HFFc6 (cell line): Measurements from ENCODE around the gene METTL1. TPM values are rescaled to one million over a fixed set of nuclear protein-coding genes. Genes with fewer than 3 reads are reported as not detected.
"Not testable (repeated sequence)": the region's sequence is repeated elsewhere in the genome, so short reads cannot be mapped to it uniquely, and the experiment has no call there.

Experiments used
- DNase-seq: peaks from one replicate; pipeline ENCODE4 v3.0.0-alpha.2; 2018
- H3K27ac Mint-ChIP-seq: 2 replicates; pipeline ENCODE4 v1.8.0; 2020; ENCODE audit warnings: mild to moderate bottlenecking, mixed read lengths
- H3K27me3 Mint-ChIP-seq: 2 replicates; pipeline ENCODE4 v1.8.0; 2021; ENCODE audit warnings: mild to moderate bottlenecking, moderate library complexity, mixed read lengths; ENCODE audit not compliant: insufficient read depth
- H3K36me3 Mint-ChIP-seq: 2 replicates; pipeline ENCODE4 v1.8.0; 2021; ENCODE audit warnings: low read depth, mixed read lengths
- H3K4me1 Mint-ChIP-seq: 2 replicates; pipeline ENCODE4 v1.8.0; 2020; ENCODE audit warnings: low read depth, mixed read lengths
- H3K4me3 Mint-ChIP-seq: 2 replicates; pipeline ENCODE4 v1.8.0; 2020; ENCODE audit warnings: mild to moderate bottlenecking, moderate library complexity, mixed read lengths
- H3K9me3 Mint-ChIP-seq: 2 replicates; pipeline ENCODE4 v1.8.0; 2020; ENCODE audit warnings: mild to moderate bottlenecking, mixed read lengths
- CTCF ChIP-seq: fragments of 200-600 bp; sonication (generic); IDR thresholded peaks from 2 replicates; pipeline ENCODE4 v1.5.0; 2021; ENCODE audit warnings: antibody characterized with exemption, mild to moderate bottlenecking
- total RNA-seq, 6 experiments: library from RNA; stranded (reverse); fragmentation: NEBNext Ultra II Directional; extraction: Animal tissue kit (Norgen Biotek cat#: 25700); gene quantifications; 2 replicates in 1 of 6; 3 replicates in 5 of 6; pipeline ENCODE4 v1.2.3, GENCODE V29; 2021

The METTL1 gene
- total RNA-seq, 6 experiments from 2014 or later: 30.0 to 41.8 (median 36.0) TPM

- no peak for DNase-seq
Measured at GRCh38 chr12:57775044-57775443, 3.1 kb upstream of the METTL1 start.

GRCh38 chr12:57774634-57775033 lies 2.7 kb upstream of the METTL1 start:
- H3K27me3 Mint-ChIP-seq, DNase-seq, H3K27ac Mint-ChIP-seq, H3K4me3 Mint-ChIP-seq, H3K9me3 Mint-ChIP-seq: not testable (repeated sequence)
- peaks cover 31% of the 10 kb centered on the region for H3K36me3 Mint-ChIP-seq
- H3K4me1 Mint-ChIP-seq: peaks cover 40% of the 10 kb centered on the region

More at GRCh38 chr12:57775044-57775443, 3.1 kb upstream of the METTL1 start:
- Mint-ChIP-seq H3K9me3 (no peaks in the 10 kb centered on the region), H3K27ac (no peak overlapping the region), H3K4me1 (peaks cover 40% of the 10 kb centered on the region), H3K36me3 (peaks cover 27% of the 10 kb centered on the region), H3K4me3 (no peak overlapping the region), H3K27me3 (peaks cover 4% of the 10 kb centered on the region)
- no peak for TF ChIP-seq CTCF

- H3K27ac Mint-ChIP-seq: peak within 1 kb of the TSS; percentile 100
- TF ChIP-seq CTCF: no peak
- peak within 1 kb of the TSS; percentile 99 for H3K4me3 Mint-ChIP-seq
- H3K9me3 Mint-ChIP-seq: no peaks in the 10 kb centered on the region
- H3K36me3 Mint-ChIP-seq: peaks cover 35% of the 10 kb centered on the region
- DNase-seq: peak; percentile 30
- H3K4me1 Mint-ChIP-seq: peaks cover 35% of the 10 kb centered on the region
- peaks cover 2% of the 10 kb centered on the region for H3K27me3 Mint-ChIP-seq
Measured at GRCh38 chr12:57772429-57773322, 771 bp upstream of the METTL1 start, which contains the start of gene EEF1AKMT3. Gene EEF1AKMT3, plus strand, starts transcription at chr12:57772614. Its CDS starts 111 bp downstream, at chr12:57772725.

GRCh38 chr12:57771236-57771872 lies 551 bp downstream of the METTL1 start:
- H3K27ac Mint-ChIP-seq: peak overlapping the region; percentile 100
- peaks cover 2% of the 10 kb centered on the region for H3K27me3 Mint-ChIP-seq
- TF ChIP-seq CTCF: no peak
- peaks cover 35% of the 10 kb centered on the region for H3K36me3 Mint-ChIP-seq
- no peaks in the 10 kb centered on the region for H3K9me3 Mint-ChIP-seq
- H3K4me1 Mint-ChIP-seq: peaks cover 45% of the 10 kb centered on the region
- peak overlapping the region; percentile 99 for H3K4me3 Mint-ChIP-seq
- peak; percentile 80 for DNase-seq

GRCh38 chr12:57770734-57771133 lies 1.2 kb downstream of the METTL1 start:
- Mint-ChIP-seq H3K9me3 (no peaks in the 10 kb centered on the region), H3K27me3 (peaks cover 4% of the 10 kb centered on the region), H3K4me3 (peak overlapping the region; percentile 99), H3K27ac (peak overlapping the region; percentile 100; the same call in 1 of the 2 replicates), H3K36me3 (peaks cover 29% of the 10 kb centered on the region), H3K4me1 (peaks cover 49% of the 10 kb centered on the region)
- DNase-seq: no peak
- TF ChIP-seq CTCF: no peak

GRCh38 chr12:57769594-57769993 lies 2.3 kb downstream of the METTL1 start:
- H3K36me3 Mint-ChIP-seq: peaks cover 25% of the 10 kb centered on the region
- no peak overlapping the region for H3K27ac Mint-ChIP-seq
- no peak for DNase-seq
- H3K4me3 Mint-ChIP-seq: no peak overlapping the region; the same call in 1 of the 2 replicates
- H3K27me3 Mint-ChIP-seq: peaks cover 4% of the 10 kb centered on the region
- TF ChIP-seq CTCF: no peak
- no peaks in the 10 kb centered on the region for H3K9me3 Mint-ChIP-seq
- H3K4me1 Mint-ChIP-seq: peaks cover 53% of the 10 kb centered on the region
